ACC112 (cell line): ENCODE measurements around the gene TBC1D2B.

Experiments used
- H2AFZ ChIP-seq: fragments of 200-600 bp; sonication (generic); one replicate; pipeline ENCODE4 v1.6.0; 2017; ENCODE audit warnings: antibody characterized with exemption, low read length; ENCODE audit not compliant: unreplicated experiment
- H3K27ac ChIP-seq: fragments of 200-600 bp; sonication (generic); 2 replicates; pipeline ENCODE4 v1.5.1; 2014; ENCODE audit warnings: low read depth, mild to moderate bottlenecking, antibody characterized with exemption, low read length, moderate library complexity
- H3K27me3 ChIP-seq: fragments of 200-600 bp; sonication (generic); 2 replicates; pipeline ENCODE4 v1.6.1; 2014; ENCODE audit warnings: mild to moderate bottlenecking, antibody characterized with exemption, low read length, moderate library complexity, mixed read lengths; ENCODE audit not compliant: insufficient read depth
- H3K36me3 ChIP-seq: fragments of 200-600 bp; sonication (generic); 2 replicates; pipeline ENCODE4 v1.6.1; 2016; ENCODE audit warnings: mild to moderate bottlenecking, antibody characterized with exemption, low read length, moderate library complexity, mixed read lengths; ENCODE audit not compliant: insufficient read depth
- H3K4me1 ChIP-seq: fragments of 200-600 bp; sonication (generic); one replicate; pipeline ENCODE4 v1.6.1; 2016; ENCODE audit warnings: low read length, mixed read lengths; ENCODE audit not compliant: insufficient read depth, unreplicated experiment, control insufficient read depth
- H3K4me3 ChIP-seq: fragments of 200-600 bp; sonication (generic); 2 replicates; pipeline ENCODE4 v1.5.1; 2014; ENCODE audit warnings: mild to moderate bottlenecking, low read depth, low read length
- H3K79me2 ChIP-seq: fragments of 200-600 bp; sonication (generic); one replicate; pipeline ENCODE4 v1.6.0; 2016; ENCODE audit warnings: low read length; ENCODE audit not compliant: control insufficient read depth, unreplicated experiment, insufficient read depth

Gene TBC1D2B

GRCh38 chr15:78105476-78106241, 28.1 kb upstream of the TBC1D2B start:
- Histone ChIP-seq H3K4me1 (peaks cover 6% of the 10 kb centered on the region), H3K79me2 (no peaks in the 10 kb centered on the region), H2AFZ (no peak overlapping the region), H3K4me3 (no peak overlapping the region), H3K36me3 (no peaks in the 10 kb centered on the region), H3K27me3 (no peaks in the 10 kb centered on the region), H3K27ac (no peak overlapping the region)

GRCh38 chr15:78104566-78105475, 27.3 kb upstream of the TBC1D2B start:
- Histone ChIP-seq H3K27me3 (no peaks in the 10 kb centered on the region), H3K4me3 (no peak overlapping the region), H3K4me1 (peaks cover 6% of the 10 kb centered on the region), H3K27ac (no peak overlapping the region), H3K79me2 (no peaks in the 10 kb centered on the region), H2AFZ (no peak overlapping the region), H3K36me3 (no peaks in the 10 kb centered on the region)

GRCh38 chr15:78104119-78104479, 26.6 kb upstream of the TBC1D2B start:
- Histone ChIP-seq H3K4me1 (peaks cover 6% of the 10 kb centered on the region), H2AFZ (no peak overlapping the region), H3K79me2 (no peaks in the 10 kb centered on the region), H3K4me3 (no peak overlapping the region), H3K27me3 (no peaks in the 10 kb centered on the region), H3K36me3 (no peaks in the 10 kb centered on the region), H3K27ac (no peak overlapping the region)

- no peak overlapping the region for H2AFZ ChIP-seq
- no peak overlapping the region for H3K27ac ChIP-seq
- H3K4me3 ChIP-seq, result no peak overlapping the region
Observed at GRCh38 chr15:78103406-78104118, 26.1 kb upstream of the TBC1D2B start.

GRCh38 chr15:78102741-78103140, 25.2 kb upstream of the TBC1D2B start:
- no peak overlapping the region for H3K27ac ChIP-seq
- H3K4me3 ChIP-seq, result no peak overlapping the region
- no peak overlapping the region for H2AFZ ChIP-seq
- H3K79me2 ChIP-seq, result no peaks in the 10 kb centered on the region
- peaks cover 6% of the 10 kb centered on the region for H3K4me1 ChIP-seq
- no peaks in the 10 kb centered on the region for H3K36me3 ChIP-seq
- no peaks in the 10 kb centered on the region for H3K27me3 ChIP-seq

More at GRCh38 chr15:78103406-78104118, 26.1 kb upstream of the TBC1D2B start:
- no peaks in the 10 kb centered on the region for H3K36me3 ChIP-seq
- H3K4me1 ChIP-seq, result peaks cover 6% of the 10 kb centered on the region
- no peaks in the 10 kb centered on the region for H3K27me3 ChIP-seq
- no peaks in the 10 kb centered on the region for H3K79me2 ChIP-seq

- Histone ChIP-seq H3K27me3 (no peaks in the 10 kb centered on the region), H3K4me1 (peaks cover 6% of the 10 kb centered on the region), H2AFZ (no peak overlapping the region), H3K36me3 (no peaks in the 10 kb centered on the region), H3K4me3 (no peak overlapping the region), H3K79me2 (no peaks in the 10 kb centered on the region), H3K27ac (no peak overlapping the region)
Observed at GRCh38 chr15:78102211-78102610, 24.7 kb upstream of the TBC1D2B start.

- no peak overlapping the region for H3K27ac ChIP-seq
- H3K4me1 ChIP-seq, result peaks cover 6% of the 10 kb centered on the region
- no peaks in the 10 kb centered on the region for H3K79me2 ChIP-seq
- H3K27me3 ChIP-seq, result no peaks in the 10 kb centered on the region
- H2AFZ ChIP-seq, result no peak overlapping the region
- H3K4me3 ChIP-seq, result no peak overlapping the region
- no peaks in the 10 kb centered on the region for H3K36me3 ChIP-seq
Observed at GRCh38 chr15:78101423-78102105, 24.1 kb upstream of the TBC1D2B start.

GRCh38 chr15:78100886-78101285, 23.4 kb upstream of the TBC1D2B start:
- Histone ChIP-seq H3K27ac (no peak overlapping the region), H3K36me3 (no peaks in the 10 kb centered on the region), H3K27me3 (no peaks in the 10 kb centered on the region)

GRCh38 chr15:78098131-78098755, 20.7 kb upstream of the TBC1D2B start:
- H2AFZ ChIP-seq, result no peak overlapping the region
- H3K4me1 ChIP-seq, result no peaks in the 10 kb centered on the region
- no peak overlapping the region for H3K27ac ChIP-seq
- H3K79me2 ChIP-seq, result no peaks in the 10 kb centered on the region
- H3K4me3 ChIP-seq, result no peak overlapping the region
- no peaks in the 10 kb centered on the region for H3K36me3 ChIP-seq
- no peaks in the 10 kb centered on the region for H3K27me3 ChIP-seq

More at GRCh38 chr15:78100886-78101285, 23.4 kb upstream of the TBC1D2B start:
- H3K4me3 ChIP-seq, result no peak overlapping the region
- peaks cover 3% of the 10 kb centered on the region for H3K4me1 ChIP-seq
- H3K79me2 ChIP-seq, result no peaks in the 10 kb centered on the region
- H2AFZ ChIP-seq, result no peak overlapping the region

- Histone ChIP-seq H3K4me1 (no peaks in the 10 kb centered on the region), H3K36me3 (no peaks in the 10 kb centered on the region), H3K27me3 (no peaks in the 10 kb centered on the region), H3K27ac (no peak overlapping the region), H3K4me3 (no peak overlapping the region), H2AFZ (no peak overlapping the region), H3K79me2 (no peaks in the 10 kb centered on the region)
Observed at GRCh38 chr15:78097667-78098066, 20.2 kb upstream of the TBC1D2B start.
